AG09319 (cell line): ENCODE results near the gene TBX5.

Source experiments
- DNase-seq: peaks from one replicate; pipeline ENCODE4 v3.0.0-alpha.2; 2010; ENCODE audit warnings: low read depth; ENCODE audit errors: extremely low read depth
- CTCF ChIP-seq: IDR thresholded peaks from 2 replicates; pipeline ENCODE4 v1.5.1; 2011; ENCODE audit warnings: low read depth, mild to moderate bottlenecking, inconsistent platforms, low read length, moderate library complexity

TBX5 gene

GRCh38 chr12:114408471-114408885 lies 2.5 kb upstream of the TBX5 start:
- TF ChIP-seq CTCF, result no peak
- DNase-seq, result no peak

GRCh38 chr12:114407842-114408411 lies 2.0 kb upstream of the TBX5 start:
- TF ChIP-seq CTCF, result no peak
- no peak for DNase-seq

GRCh38 chr12:114406984-114407841 lies 1.3 kb upstream of the TBX5 start:
- no peak for DNase-seq
- TF ChIP-seq CTCF, result no peak

GRCh38 chr12:114406316-114406983 lies 506 bp upstream of the TBX5 start:
- TF ChIP-seq CTCF, result no peak
- DNase-seq, result no peak

GRCh38 chr12:114404926-114405518 lies 922 bp downstream of the TBX5 start:
- TF ChIP-seq CTCF, result no peak
- no peak for DNase-seq

- no peak for TF ChIP-seq CTCF
- DNase-seq, result no peak
Measured at GRCh38 chr12:114404083-114404925, 1.6 kb downstream of the TBX5 start.
